ENCODE data around the gene GRIN1. TPM values are rescaled to one million over a fixed set of nuclear protein-coding genes. Genes with fewer than 3 reads are reported as not detected.

Gene GRIN1
- total RNA-seq, 4 donors from 2014 or later = not detected

GRCh38 chr9:137174722-137175293, 35.9 kb downstream of the GRIN1 start:
- Histone ChIP-seq H3K4me3 (replicated peaks in 1 of 3) (no peak overlapping the region), H3K4me1 (peaks cover 0 to 1% of the 10 kb centered on the region in 2 donors), H3K27ac (no peak overlapping the region), H3K36me3 (peaks cover 5 to 12% of the 10 kb centered on the region in 2 donors), H3K27me3 (no peaks in the 10 kb centered on the region), H3K9me3 (no peaks in the 10 kb centered on the region)
- intact Hi-C loops (cut with DNase I) = no loop called here
- DNase-seq = no peak
- 10% methylated on average over 9 of the region's 34 CpGs; no CpG with 5 or more reads in 1 of the 2 donors for WGBS, 2 donors
- TF ChIP-seq CTCF (IDR thresholded peaks at IDR 0.05) = no peak
- TF ChIP-seq POLR2A (IDR thresholded peaks at IDR 0.05) = no peak

- no peak for DNase-seq
- Histone ChIP-seq H3K9me3 (no peaks in the 10 kb centered on the region), H3K27ac (no peak overlapping the region), H3K36me3 (peaks cover 11 to 19% of the 10 kb centered on the region in 2 donors), H3K4me3 (replicated peaks in 1 of 3) (no peak overlapping the region), H3K4me1 (no peaks in the 10 kb centered on the region), H3K27me3 (no peaks in the 10 kb centered on the region)
- WGBS, 2 donors = 27 to 78% methylated on average over 4 to 5 of the region's 33 CpGs
- no peak for TF ChIP-seq CTCF (IDR thresholded peaks at IDR 0.05)
- intact Hi-C loops (cut with DNase I) = no loop called here
These were observed 36.5 kb downstream of the GRIN1 start for GRCh38 chr9:137175345-137175961.

- Histone ChIP-seq H3K27me3 (no peaks in the 10 kb centered on the region), H3K4me3 (replicated peaks in 1 of 3) (no peak overlapping the region), H3K9me3 (no peaks in the 10 kb centered on the region), H3K4me1 (no peaks in the 10 kb centered on the region), H3K36me3 (peaks cover 22 to 29% of the 10 kb centered on the region in 2 donors), H3K27ac (no peak overlapping the region)
- intact Hi-C loops (cut with DNase I) = no loop called here
- 53 to 63% methylated on average over 17 of the region's 17 CpGs for WGBS, 2 donors
- TF ChIP-seq CTCF (IDR thresholded peaks at IDR 0.05) (peak in 4 of 6 experiments; percentile 10 to 43 (median 39)), POLR2A (IDR thresholded peaks at IDR 0.05) (no peak)
- peak in 1 of 2 donors; percentile 23 for DNase-seq
These were observed 37.6 kb downstream of the GRIN1 start for GRCh38 chr9:137176302-137177182.

GRCh38 chr9:137178201-137178938, 39.4 kb downstream of the GRIN1 start:
- TF ChIP-seq CTCF (IDR thresholded peaks at IDR 0.05) = no peak
- no peak for TF ChIP-seq POLR2A (IDR thresholded peaks at IDR 0.05)
- H3K27ac ChIP-seq = no peak overlapping the region
- no peaks in the 10 kb centered on the region for H3K9me3 ChIP-seq
- H3K4me3 ChIP-seq (replicated peaks in 1 of 3) = no peak overlapping the region
- no peaks in the 10 kb centered on the region for H3K27me3 ChIP-seq
- peaks cover 31 to 48% of the 10 kb centered on the region in 2 donors for H3K36me3 ChIP-seq
- WGBS, 2 donors = 91 to 94% methylated on average over 15 to 16 of the region's 23 CpGs
- intact Hi-C loops (cut with DNase I) = no loop called here
- DNase-seq = no peak
- H3K4me1 ChIP-seq = no peaks in the 10 kb centered on the region

Measured in thyroid gland (tissue), 4 donors.